T-helper 1 cell treated with Interleukin-12 subunit alpha and Interleukin-12 subunit beta and Interleukin-4 antibody, amounts not matched to agents 30 ng/mL and 1 ng/mL, for 36 hours (primary cell): ENCODE measurements around the gene PUS3. TPM values are rescaled to one million over a fixed set of nuclear protein-coding genes. Genes with fewer than 3 reads are reported as not detected.

Experiments used
- intact Hi-C: fragments of 100-400 bp; cut with micrococcal nuclease; formaldehyde crosslinking; loops from one replicate; pipeline ENCODE4 v1.15.1; 2024
- total RNA-seq: library from RNA; stranded (reverse); gene quantifications from 2 replicates; pipeline ENCODE4 v1.2.3, GENCODE V29; 2022

The PUS3 gene, protein sequence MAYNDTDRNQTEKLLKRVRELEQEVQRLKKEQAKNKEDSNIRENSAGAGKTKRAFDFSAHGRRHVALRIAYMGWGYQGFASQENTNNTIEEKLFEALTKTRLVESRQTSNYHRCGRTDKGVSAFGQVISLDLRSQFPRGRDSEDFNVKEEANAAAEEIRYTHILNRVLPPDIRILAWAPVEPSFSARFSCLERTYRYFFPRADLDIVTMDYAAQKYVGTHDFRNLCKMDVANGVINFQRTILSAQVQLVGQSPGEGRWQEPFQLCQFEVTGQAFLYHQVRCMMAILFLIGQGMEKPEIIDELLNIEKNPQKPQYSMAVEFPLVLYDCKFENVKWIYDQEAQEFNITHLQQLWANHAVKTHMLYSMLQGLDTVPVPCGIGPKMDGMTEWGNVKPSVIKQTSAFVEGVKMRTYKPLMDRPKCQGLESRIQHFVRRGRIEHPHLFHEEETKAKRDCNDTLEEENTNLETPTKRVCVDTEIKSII
- total RNA-seq = 10.6 and 17.5 TPM in 2 replicates

DNA sequence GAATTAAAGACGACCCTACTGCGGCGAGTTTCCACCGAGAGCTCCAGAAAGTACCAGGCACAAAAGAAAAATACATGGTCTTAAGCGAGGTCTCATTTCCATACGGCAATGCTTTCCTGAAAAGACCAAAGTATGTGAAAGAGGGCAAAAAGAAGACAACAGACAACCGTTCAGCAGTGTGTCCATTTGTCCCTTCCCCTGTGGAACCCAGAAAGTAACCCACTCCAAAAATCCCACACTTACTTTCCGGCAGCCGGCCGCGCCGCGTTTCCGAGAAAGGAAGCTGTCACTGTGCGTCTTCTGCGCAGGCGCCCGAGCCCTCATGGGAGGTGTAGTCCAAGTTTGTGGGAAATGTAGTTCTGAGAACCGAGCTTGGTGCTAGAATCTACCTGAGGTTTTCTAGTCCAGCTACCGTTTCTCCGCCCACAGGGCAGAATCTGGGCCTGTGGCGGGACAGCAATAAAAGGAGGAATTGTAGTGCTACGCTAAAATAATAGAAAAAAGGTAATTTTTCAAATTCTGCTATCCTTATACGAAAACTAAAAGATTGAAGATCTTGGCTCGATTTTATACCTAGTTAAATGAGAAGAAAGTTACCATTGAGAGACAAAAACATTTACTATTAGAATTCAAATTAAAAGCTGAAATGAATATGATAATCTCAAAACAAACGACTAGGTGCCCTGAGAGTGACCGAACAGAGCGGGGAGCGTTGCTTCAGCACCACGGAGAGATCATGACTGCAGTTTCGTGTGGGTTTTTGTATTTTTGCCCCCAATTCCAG, at the start of gene PUS3:
Gene PUS3 (minus strand): TSS at position 280 of the 784 bp plus-strand sequence. CDS start 6,922 bp downstream, outside the sequence.
- intact Hi-C loops = loop anchor here (1.0 to 10.0 kb wide), 13 partner anchors 16 to 1281 kb away; partner anchors contain the start of genes CCDC15, CHEK1, DCPS and EI24

DNA sequence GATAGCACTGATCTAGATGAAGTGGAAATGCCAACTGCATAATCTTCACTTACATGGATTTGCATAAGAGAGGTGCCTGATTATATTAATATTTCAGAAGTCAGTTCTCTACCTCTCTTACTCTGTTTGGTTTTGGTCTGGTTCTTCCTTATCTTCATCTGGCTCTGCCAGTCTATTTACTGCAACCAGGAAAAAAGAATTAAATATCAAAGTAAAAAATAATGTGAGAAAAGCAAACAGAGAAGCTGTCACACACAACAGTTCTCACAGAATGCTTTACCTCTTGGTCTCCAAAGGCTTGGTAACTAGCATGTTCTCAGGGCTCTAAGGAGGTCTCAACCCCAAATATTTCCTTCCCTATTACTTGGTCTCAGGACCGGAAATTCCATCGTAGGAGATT, 49.6 kb upstream of the PUS3 start:
- intact Hi-C loops = no loop called here

DNA sequence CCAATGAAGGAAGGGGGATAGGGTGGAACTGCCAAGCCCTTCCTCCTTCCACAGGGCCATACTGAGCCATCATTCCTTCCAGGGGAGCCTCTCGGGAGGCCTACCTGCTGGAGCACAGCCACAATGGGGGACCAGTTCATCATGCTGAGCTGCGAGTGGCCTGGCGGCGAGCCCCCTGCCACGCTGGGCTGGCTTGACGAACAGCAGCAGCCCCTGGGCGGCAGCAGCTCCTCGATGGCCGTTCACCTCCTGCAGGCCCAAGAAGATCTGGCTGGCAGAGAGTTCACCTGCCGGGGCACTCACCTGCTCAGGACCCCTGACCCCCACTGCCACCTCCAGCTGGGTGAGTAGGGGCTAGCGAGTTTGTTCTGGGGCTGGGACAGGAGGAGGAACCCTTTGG, 48.7 kb upstream of the PUS3 start:
- intact Hi-C loops = no loop called here

DNA sequence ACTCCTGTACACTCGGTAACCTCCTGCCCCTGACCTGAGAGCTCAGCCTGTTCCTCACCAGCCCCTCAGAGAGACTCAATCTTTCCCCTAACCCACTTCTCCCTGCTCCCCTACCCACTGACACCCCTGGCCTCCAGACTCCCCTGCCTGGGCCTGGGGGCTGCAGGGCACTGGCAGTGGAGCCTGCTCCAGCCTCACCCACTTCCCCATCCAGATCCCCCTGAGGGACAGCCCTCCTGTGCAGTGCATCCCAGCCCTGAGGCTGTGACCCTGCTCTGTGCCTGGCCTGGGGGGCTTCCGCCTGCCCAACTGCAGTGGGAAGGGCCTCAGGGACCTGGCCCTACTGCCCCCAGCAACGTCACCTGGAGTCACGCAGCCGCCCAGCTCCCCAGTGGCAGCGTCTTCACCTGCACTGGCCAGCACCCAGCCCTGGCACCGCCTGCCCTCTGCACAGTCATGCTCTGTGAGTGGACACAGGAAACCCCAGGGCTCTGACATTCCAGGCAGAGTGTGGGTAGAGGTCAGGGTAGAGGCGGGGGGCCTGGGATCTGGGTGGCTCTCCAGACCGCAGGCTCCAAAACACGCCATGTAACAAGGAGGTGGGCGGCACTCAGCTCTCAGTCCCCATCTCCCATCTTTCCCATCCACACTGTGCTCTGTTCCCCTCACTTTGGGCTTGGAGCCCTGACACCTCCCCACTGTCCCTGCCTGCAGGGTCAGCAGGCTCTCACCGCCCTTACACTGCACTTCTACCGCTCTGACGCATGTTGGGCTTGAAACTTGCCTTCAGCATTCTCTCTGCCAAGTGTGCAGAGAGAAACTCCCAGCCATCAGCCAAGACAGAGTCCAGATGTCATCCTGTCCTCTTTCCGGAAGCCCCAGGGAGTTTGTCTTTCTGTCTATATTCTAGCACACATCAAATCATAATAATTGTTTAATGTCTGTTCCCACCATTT, 48.0 kb upstream of the PUS3 start:
- intact Hi-C loops = no loop called here

DNA sequence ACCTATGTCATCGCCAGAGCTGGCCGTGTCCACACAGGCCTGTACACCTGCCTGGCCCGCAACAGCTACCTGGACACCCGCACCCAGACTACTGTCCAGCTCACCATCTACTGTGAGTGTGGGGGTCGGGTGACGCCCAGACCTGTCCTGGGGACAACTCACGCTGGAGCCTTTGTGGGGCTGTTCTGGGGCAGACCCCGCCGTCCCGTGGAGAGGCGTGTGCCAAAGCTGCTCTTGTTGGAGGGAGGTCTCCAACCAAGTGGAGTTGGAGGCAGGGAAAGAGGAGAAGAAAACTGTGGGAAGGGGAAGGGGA, 47.1 kb upstream of the PUS3 start:
- intact Hi-C loops = no loop called here

DNA sequence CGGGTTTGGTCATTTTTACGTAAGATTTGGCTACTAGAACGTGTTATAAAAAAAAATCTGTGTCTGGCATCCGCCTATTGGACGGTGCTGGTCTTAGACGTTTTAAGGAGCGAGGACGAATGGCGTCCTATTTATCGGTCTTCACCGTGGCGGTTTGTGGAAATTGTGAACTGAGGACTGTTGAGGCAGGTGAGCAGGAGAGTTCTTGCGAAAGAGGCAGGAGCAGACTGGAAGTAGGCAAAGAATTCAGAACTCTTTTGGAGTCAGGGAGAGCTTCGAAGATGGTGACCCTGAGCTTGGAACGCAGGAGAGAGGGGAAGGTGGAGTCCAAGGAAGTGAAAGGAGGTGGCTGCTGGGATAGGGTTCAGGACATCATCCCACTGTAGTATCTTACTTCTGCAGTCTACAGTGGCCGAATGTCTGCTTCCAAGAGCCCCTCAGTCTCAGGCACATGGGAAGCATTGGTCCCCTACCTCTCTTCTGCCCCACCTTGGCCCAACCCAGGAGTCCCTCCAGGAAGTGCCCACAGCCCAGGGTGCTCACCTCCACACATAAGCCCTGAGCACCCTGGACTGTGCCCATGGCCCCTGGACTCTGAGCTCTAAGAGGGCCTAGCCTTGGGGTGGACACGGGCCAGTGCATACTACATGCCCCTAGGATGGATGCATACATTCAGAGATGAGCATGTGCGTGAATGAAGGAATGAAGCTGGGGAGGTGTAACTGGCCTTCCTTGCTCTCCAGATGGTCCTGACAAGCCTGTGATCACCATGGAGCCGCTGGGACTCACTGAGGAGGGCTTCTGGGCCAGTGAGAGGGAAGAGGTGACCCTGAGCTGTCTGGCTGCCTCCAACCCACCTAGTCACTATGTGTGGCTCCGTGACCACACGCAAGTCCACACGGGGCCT, 46.5 kb upstream of the PUS3 start:
- intact Hi-C loops = no loop called here

DNA sequence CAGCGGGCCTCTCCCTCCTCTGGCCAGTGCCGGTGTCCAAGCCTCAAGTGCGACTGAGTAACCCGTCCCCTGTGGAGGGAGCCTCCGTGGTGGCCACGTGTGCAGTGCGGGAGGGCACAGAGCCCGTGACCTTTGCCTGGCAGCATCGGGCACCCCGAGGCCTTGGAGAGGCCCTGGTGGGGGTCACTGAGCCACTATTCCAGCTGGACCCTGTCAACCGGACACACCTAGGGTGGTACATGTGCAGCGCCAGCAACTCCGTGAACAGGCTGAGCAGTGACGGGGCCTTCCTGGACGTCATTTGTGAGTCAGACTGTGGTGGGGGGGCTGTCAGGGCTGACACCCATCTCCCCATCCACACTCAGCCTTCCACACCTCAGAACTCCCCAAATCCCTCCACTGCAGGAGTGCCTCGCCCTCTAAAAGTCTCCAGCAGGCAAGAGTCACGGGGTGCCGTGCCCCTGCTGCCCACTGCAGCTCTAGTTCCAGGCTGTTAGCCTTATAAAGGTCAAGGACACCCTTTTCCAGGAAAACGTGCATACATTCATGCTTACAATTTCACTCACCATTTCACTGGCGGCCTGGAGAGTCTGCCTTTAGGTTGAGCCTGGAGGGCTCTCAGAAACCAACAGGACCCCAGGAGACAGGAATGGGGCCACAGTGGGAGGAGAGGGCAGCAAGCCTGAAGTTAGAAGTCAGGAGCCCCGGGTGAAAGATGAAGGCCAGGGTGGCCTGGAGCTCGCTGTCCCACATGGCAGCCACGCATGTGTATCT, 45.5 kb upstream of the PUS3 start:
- intact Hi-C loops = no loop called here

DNA sequence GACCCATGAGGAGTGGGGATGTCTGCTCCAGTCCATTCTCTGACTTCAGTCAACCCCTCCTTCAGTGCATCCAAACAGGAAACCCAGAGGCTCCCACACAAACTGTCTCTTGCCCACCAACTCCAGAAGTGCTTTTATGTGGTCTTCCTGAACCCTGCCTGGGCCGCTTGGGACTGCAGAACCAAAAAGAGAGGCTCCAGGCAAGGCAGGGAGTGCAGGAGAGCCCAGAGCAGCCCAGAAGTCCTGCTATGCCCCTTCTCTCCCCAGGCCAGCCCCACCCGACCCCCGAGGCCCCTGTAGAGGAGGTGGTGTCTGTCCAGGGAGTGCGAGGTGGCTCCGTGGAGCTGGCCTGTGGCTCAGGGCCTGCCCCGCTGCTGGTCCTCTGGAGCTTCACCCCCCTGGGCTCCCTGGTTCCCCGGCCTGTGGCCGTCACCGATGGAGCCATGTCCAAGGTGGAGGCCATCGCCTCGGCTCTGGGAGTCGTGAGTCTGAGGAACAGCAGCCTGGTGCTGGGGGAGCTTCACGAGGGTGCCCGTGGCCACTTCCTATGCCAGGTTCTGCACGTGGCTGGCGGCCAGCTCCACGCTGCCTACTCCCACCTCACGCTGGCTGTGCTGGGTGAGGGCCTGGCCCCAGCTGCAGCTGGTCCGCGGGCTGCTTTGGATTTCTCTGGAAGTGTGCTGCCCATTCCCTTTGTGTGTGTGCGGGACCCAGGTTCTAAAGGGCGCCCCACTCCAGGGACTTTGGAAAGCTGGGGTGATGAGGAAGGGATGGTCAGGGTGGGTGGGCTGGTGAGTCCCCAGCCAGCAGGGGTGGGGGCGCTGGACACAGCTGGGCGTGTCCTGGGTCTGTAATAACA, 44.6 kb upstream of the PUS3 start:
- intact Hi-C loops = no loop called here

DNA sequence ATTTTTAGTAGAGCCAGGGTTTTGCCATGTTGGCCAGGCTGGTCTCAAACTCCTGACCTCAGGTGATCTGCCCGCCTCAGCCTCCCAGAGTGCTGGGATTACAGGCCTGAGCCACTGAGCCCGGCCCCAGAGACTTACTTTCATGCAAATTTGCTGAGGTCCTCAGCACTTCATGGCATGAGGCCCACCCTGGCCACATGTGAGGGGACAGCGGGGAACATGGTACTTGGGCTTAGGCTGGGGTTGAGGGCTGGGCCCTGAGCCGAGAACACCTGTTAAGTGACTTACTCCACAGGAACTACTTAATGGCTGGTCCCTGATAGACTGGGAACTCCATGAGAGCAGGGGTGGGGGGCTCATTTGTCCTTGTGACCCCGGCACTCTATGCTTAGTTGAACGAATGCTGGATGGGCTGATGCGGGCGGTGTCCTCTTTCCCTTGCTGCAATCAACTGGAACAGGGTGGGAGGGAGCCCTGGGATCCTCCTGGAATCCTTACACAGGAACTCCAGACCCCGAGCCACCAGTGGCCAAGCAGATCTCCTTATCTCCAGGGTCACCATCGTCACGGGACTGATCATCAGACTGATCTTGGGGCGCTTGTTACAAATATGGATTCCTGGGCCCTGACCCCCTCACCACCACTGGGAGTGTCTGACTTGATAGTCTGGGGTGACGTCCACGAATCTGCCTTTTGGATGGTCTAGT, 43.9 kb upstream of the PUS3 start:
- intact Hi-C loops = no loop called here

DNA sequence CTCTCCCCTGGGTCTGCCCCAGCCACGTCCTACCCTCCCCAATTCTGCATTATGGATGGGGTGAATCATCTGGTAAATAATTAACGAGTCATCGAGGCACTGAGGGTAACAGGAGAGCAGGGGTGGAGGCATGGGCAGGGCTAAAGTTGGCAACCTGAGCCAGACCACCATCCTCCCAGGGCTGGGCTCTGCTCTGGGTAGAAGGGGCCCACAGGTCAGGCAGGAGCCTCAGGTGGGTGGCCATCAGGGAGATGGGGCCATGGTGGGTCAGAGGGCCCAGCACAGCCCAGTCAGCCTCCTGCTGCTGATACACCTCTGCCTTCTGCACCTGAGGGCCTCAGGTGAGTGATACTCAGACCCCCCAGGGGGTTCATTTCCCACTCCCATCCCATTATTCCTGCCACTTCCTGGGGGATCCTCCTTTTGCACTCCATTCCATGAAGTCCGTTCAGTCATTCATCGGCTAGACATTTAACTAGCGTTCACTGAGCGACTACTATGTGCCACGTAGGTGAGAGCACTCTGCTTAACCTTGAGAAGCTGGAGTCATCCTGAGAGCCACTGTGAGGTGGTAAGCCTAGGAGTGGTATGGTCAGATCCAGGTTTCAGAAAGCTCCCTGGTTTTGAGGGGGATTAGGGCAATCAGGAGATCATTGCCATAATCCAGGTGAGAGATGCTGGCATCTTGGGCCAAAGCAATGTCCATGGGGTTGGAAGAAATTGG, 43.0 kb upstream of the PUS3 start, which contains the start of gene VSIG10L2:
Gene VSIG10L2 (plus strand): TSS at position 248 of the 724 bp plus-strand sequence. CDS start 12 bp downstream, at position 260.
- intact Hi-C loops = no loop called here

DNA sequence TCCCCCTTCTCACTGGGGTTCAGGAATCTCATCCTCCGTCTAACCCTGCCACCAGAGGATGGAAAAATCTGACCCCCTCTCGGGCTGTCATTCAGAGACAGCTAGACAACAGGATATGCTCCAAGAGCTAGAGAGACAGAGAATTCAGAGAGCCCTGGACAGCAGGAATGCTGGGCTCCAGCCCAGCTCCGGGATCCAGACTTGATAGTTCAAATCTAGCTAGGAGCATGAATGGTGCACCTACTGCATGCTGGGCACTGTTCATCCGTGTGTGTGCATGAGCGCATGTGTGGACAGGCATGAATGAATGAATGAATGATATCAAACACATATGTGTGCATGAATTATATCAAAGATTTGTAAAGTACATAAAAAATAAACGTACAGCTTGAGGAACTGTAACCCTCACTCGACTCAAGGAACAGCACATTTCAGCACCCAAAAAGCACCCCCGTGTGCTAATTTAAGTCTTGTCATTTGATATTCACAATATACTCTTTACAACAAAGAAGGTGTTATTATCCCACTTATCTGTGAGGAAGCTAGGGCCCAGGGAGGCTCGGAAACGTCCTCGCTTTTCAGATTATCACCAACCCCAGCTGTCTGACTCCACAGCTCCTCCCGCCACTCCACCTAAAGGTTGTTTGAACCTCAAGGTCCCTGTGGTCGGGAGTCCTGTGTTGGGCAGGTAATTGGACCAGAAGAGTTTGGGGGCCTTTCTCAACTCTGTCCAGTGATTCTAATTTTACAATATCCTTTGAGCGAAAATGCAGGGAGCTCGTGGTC, 42.2 kb upstream of the PUS3 start:
- intact Hi-C loops = no loop called here

DNA sequence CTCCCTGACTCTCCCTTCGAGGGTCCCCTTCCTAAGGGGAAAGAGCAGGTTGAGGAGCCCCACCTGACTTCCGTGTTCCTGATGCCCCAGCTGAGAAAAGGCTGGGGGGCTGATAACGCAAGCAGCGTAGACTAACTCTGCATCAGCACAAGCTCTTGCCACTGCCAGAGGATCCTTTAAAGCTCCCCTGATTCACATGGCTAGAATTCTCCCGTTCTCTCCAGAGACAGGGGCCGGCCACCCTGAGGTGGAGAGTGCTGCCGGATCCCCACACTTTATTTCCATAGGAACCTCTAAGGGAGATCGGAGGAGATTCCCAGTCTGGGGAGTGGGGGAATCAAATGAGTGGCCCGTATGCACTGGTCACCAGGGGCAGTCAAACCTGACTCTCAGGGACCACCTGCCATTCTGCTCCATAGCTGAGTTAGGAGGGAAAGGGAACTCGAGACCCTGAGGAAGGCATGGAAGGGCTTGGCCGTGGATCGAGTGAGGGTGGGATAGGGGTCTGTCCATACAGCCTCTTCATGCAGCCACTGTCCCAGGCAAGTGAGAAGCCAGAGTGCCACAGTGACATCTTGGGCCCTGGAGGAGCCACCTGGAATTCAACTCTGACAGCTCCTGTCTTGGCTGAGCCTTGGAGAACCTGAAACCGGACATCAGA, 41.5 kb upstream of the PUS3 start:
- intact Hi-C loops = no loop called here

DNA sequence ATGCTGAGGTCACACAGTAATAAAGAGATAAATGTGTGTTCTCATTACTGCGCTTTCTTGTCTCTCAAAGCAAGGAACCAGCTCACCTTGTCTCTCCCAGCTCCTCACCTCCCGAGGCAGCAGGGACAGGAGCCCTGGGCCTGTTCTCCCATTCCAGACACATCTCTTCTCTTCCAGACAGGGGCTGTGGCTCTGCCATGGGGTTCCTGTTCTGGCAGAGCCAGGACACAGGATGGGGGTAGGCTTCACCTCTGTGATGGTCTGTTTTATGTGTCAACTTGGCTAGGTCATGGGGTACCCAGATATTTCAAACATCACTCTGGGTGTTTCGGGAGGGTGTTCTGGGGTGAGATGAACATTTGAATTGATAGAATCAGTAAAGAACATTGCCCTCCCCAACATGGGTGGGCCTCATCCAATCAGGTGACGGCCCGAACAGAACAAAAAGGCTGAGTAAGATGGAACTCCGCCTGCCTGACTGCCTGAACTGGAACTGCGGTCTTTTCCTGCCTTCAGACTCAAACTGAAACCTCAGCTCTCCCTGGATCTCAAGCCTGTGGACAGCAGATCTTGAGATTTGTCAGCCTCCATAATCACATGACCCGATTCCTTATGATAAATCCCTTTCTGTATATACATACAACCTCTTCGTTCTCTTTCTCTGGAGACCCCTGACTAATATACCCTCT, 40.8 kb upstream of the PUS3 start:
- intact Hi-C loops = no loop called here

DNA sequence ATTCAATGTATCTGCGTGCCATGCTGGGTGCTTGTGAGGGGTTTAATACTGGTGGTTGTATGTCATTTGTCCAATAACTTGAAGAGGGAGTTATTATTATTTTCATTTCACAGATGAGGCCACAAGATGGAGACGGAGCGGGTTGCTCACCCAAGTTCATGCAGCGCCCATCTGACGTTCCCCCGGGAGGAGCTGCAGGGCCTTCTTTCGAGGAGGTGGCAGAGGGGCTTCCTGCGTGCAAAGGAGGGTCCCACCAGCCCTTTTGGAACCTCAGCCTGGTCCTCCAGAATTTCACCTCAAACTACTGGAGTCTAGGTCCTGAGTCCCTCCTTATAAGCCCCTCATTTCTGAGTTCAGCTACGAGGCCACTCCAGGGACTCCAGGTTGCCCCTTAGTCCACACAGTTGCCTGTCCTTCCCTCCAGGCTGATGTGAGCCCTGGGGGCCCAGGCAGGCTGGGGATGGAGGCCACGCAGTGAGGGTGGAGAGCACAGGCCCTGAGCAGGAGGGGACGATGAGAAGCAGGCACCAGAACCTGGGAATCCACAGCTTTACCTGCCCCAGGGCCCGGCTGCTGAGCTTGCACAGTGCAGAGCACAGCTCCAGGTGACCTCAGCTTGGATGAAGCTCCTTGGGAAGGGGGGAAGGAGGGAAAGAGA, 39.9 kb upstream of the PUS3 start:
- intact Hi-C loops = loop anchor here (1.0 kb wide), 2 partner anchors 20 to 251 kb away; no protein-coding TSS in a partner anchor
